K562 (cell line): Measurements from ENCODE around the gene C10orf90. TPM values are rescaled to one million over a fixed set of nuclear protein-coding genes. Genes with fewer than 3 reads are reported as not detected.

ENCODE experiments used
- ATAC-seq: fragments of 200-7000 bp; cut with Tn5 transposase; 3 replicates; pipeline ENCODE4 v1.9.1; 2020; ENCODE audit warnings: moderate library complexity
- BruUV-seq: library from RNA; stranded (reverse); fragments of 400-500 nt; replicated peaks from 2 replicates; lab custom pipeline; 2021; lab: Mats Ljungman, UMichigan
- CTCF ChIA-PET: fragments of 300-600 bp; formaldehyde crosslinking; extraction: SDS; loops from one replicate; lab custom pipeline; 2021; ENCODE audit warnings: low intra/inter-chr PET ratio; lab: Yijun Ruan, JAX
- POLR2A ChIA-PET: fragments of 300-600, 350-650 bp; sonication (Branson Sonifier 250); formaldehyde crosslinking; extraction: SDS; loops from one replicate; lab custom pipeline; 2021; ENCODE audit warnings: antibody characterized with exemption, inconsistent platforms; lab: Yijun Ruan, JAX
- DNase-seq, 4 experiments: peaks; one replicate each; pipeline versions ENCODE4 v3.0.0 to v3.0.0-alpha.2; 2011 to 2018; ENCODE audit warnings: low spot score in 3 of 4, mixed read lengths in 3 of 4; ENCODE audit errors: extremely low read depth in 1 of 4
- FAIRE-seq: peaks from 2 replicates; lab custom pipeline; 2011; peaks lifted over from hg19 to GRCh38; lab: Jason Lieb, UNC
- H2AFZ ChIP-seq: 2 replicates; pipeline ENCODE4 v1.6.0; 2011; ENCODE audit warnings: low read depth, low read length, control low read depth, inconsistent platforms
- H3K27ac ChIP-seq: fragments of 200-600 bp; 3 replicates; pipeline ENCODE4 v1.8.0; 2011; ENCODE audit warnings: low read depth, mild to moderate bottlenecking, control low read depth, inconsistent platforms, low read length, moderate library complexity, mixed read lengths; ENCODE audit errors: extremely low read depth
- H3K27me3 ChIP-seq, 2 experiments: fragments of 300-600 bp in 1 of 2; 2 replicates in 1 of 2; 3 replicates in 1 of 2; pipeline versions ENCODE4 v1.6.0 to v1.8.0; 2011; ENCODE audit warnings: inconsistent platforms in 2 of 2, low read length in 2 of 2, mild to moderate bottlenecking in 1 of 2, mixed read lengths in 1 of 2, moderate library complexity in 1 of 2; ENCODE audit not compliant: control insufficient read depth in 2 of 2, insufficient read depth in 2 of 2
- H3K36me3 ChIP-seq: fragments of 300-600 bp; 3 replicates; pipeline ENCODE4 v1.8.0; 2011; ENCODE audit warnings: mild to moderate bottlenecking, low read length, inconsistent platforms; ENCODE audit not compliant: control insufficient read depth, insufficient read depth
- H3K4me1 ChIP-seq, 2 experiments: fragments of 200-600 bp in 1 of 2; replicated peaks in 1 of 2; 2 replicates in 1 of 2; 3 replicates in 1 of 2; pipeline versions ENCODE4 v1.5.1 to v1.8.0; 2011; ENCODE audit warnings: inconsistent platforms in 2 of 2, low read length in 2 of 2, mild to moderate bottlenecking in 1 of 2, mixed read lengths in 1 of 2, moderate library complexity in 1 of 2; ENCODE audit not compliant: control insufficient read depth in 2 of 2, insufficient read depth in 2 of 2
- H3K4me2 ChIP-seq: 2 replicates; pipeline ENCODE4 v1.6.1; 2011; ENCODE audit warnings: low read length, control low read depth, inconsistent platforms, mixed read lengths; ENCODE audit not compliant: insufficient read depth
- H3K4me3 ChIP-seq: fragments of 200-600 bp; sonication (generic), shearing (Covaris generic); 2 replicates; pipeline ENCODE4 v1.5.1; 2016; ENCODE audit warnings: control low read depth, inconsistent platforms
- H3K79me2 ChIP-seq: fragments of 200-600 bp; 3 replicates; pipeline ENCODE4 v1.8.0; 2011; ENCODE audit warnings: low read length, inconsistent platforms; ENCODE audit not compliant: control insufficient read depth, insufficient read depth
- H3K9ac ChIP-seq, 2 experiments: 2 replicates each; pipeline versions ENCODE4 v1.6.0 to v1.6.1; 2011; ENCODE audit warnings: low read depth in 2 of 2, low read length in 2 of 2, control low read depth in 1 of 2, inconsistent platforms in 1 of 2, mild to moderate bottlenecking in 1 of 2, mixed read lengths in 1 of 2; ENCODE audit not compliant: insufficient read depth in 1 of 2
- H3K9me1 ChIP-seq: one replicate; pipeline ENCODE4 v1.6.0; 2011; ENCODE audit warnings: inconsistent platforms, mild to moderate bottlenecking, low read length, moderate library complexity; ENCODE audit not compliant: control insufficient read depth, insufficient read depth
- H3K9me3 ChIP-seq: replicated peaks from 2 replicates; pipeline ENCODE4 v1.5.1; 2011; ENCODE audit warnings: low read depth, low read length, inconsistent platforms; ENCODE audit not compliant: control insufficient read depth, insufficient read depth
- H4K20me1 ChIP-seq: replicated peaks from 2 replicates; pipeline ENCODE4 v1.6.1; 2011; ENCODE audit warnings: low read length, inconsistent platforms, mixed read lengths; ENCODE audit not compliant: control insufficient read depth, insufficient read depth
- ATF2 ChIP-seq: sonication (generic); formaldehyde crosslinking; IDR thresholded peaks from 2 replicates; pipeline ENCODE4 v1.8.1; 2022; ENCODE audit warnings: missing genetic modification reagents
- HINFP ChIP-seq: fragments of 450-650 bp; conservative IDR thresholded peaks from 2 replicates; pipeline ENCODE4 v1.6.1; 2016; ENCODE audit warnings: missing genetic modification characterization, low read depth, mild to moderate bottlenecking, control low read depth, missing compliant biosample characterization
- HNRNPK ChIP-seq: fragments of 200-400 bp; formaldehyde crosslinking; IDR thresholded peaks from one replicate; pipeline ENCODE4 v1.6.1; 2018; ENCODE audit warnings: mild to moderate bottlenecking, low read depth, low read length; ENCODE audit not compliant: poor library complexity, severe bottlenecking
- MBD2 ChIP-seq: sonication (generic); IDR thresholded peaks from 2 replicates; pipeline ENCODE4 v1.6.1; 2016; ENCODE audit warnings: low read depth, borderline replicate concordance
- PTBP1 ChIP-seq: fragments of 200-400 bp; formaldehyde crosslinking; IDR thresholded peaks from 2 replicates; pipeline ENCODE4 v1.6.1; 2017; ENCODE audit warnings: low read depth, low read length
- RBM14 ChIP-seq: fragments of 200-400 bp; formaldehyde crosslinking; IDR thresholded peaks from 2 replicates; pipeline ENCODE4 v1.6.1; 2018; ENCODE audit warnings: low read depth, mild to moderate bottlenecking, low read length, moderate library complexity, borderline replicate concordance; ENCODE audit not compliant: insufficient read depth
- SMAD4 ChIP-seq: fragments of 250-450 bp; sonication (Bioruptor Pico); conservative IDR thresholded peaks from 2 replicates; pipeline ENCODE4 v1.8.0; 2021; ENCODE audit warnings: inconsistent platforms, mild to moderate bottlenecking, moderate library complexity
- TAF9B ChIP-seq: fragments of 450-650 bp; IDR thresholded peaks from 2 replicates; pipeline ENCODE4 v1.6.1; 2018; ENCODE audit warnings: mild to moderate bottlenecking; ENCODE audit not compliant: partially characterized antibody
- USF2 ChIP-seq: sonication (generic); formaldehyde crosslinking; IDR thresholded peaks from 2 replicates; pipeline ENCODE4 v1.5.0; 2020; ENCODE audit warnings: missing genetic modification reagents
- ZNF3 ChIP-seq: fragments of 250-450 bp; sonication (Bioruptor Pico); IDR thresholded peaks from 2 replicates; pipeline ENCODE4 v1.5.0; 2021; ENCODE audit warnings: mild to moderate bottlenecking, moderate library complexity
- ZNF76 ChIP-seq: fragments of 250-450 bp; sonication (Bioruptor Pico); IDR thresholded peaks from 2 replicates; pipeline ENCODE4 v1.4.0; 2020; ENCODE audit warnings: mild to moderate bottlenecking, moderate library complexity, borderline replicate concordance
- WGBS: fragments of 100-300 bp; shearing (Covaris generic); methylation state at CpG from one replicate; pipeline ENCODE4 v1.1.6; 2016; ENCODE audit warnings: low coverage, mixed read lengths; ENCODE audit not compliant: insufficient coverage; ENCODE audit errors: missing lambda C conversion rate; 5-methylcytosine and 5-hydroxymethylcytosine counted together
- in situ Hi-C: fragments of 300-500 bp; cut with MboI; formaldehyde crosslinking; loops from 4 replicates; pipeline ENCODE4 v1.15.0; 2018; ENCODE audit warnings: inconsistent platforms, mixed read lengths
- intact Hi-C: fragments of 100-400 bp; cut with micrococcal nuclease; formaldehyde crosslinking; loops from 2 replicates; pipeline ENCODE4 v1.14.2; 2022
- polyA plus RNA-seq, 8 experiments: library from polyadenylated mRNA; depleted of rRNA in 4 of 8; stranded (reverse) in 5 of 8; unstranded in 3 of 8; fragments of >200 nt; fragmentation: Nextera tagmentation in 2 of 8; fragmentation: Illumina TruSeq in 1 of 8; extraction: Ambion mirVana in 2 of 8; extraction: Trizol in 1 of 8; gene quantifications; 2 replicates each; pipeline versions ENCODE4 v1.2.1 to v1.2.3, GENCODE V29; 2011 to 2014; ENCODE audit warnings: inconsistent platforms in 1 of 8, missing spikeins in 1 of 8
- total RNA-seq, 7 experiments: library from RNA; depleted of rRNA in 6 of 7; stranded (reverse); fragments of >200 nt in 6 of 7; fragmentation: Illumina TruSeq in 2 of 7; extraction: Trizol in 2 of 7; gene quantifications; 2 replicates each; pipeline versions ENCODE4 v1.2.1 to v1.2.3, GENCODE V29; 2011 to 2021; ENCODE audit warnings: low replicate concordance in 1 of 7

Gene C10orf90
- total and polyA plus RNA-seq, 9 of the 15 experiments (the other 6 are each of a cell fraction or from before 2014, with no cell fraction given) = not detected

- H3K4me2 ChIP-seq = no peak overlapping the region
- ChIA-PET POLR2A (no interaction called here), CTCF (no interaction called here)
- H3K4me3 ChIP-seq = no peak overlapping the region
- no peak for FAIRE-seq
- in situ Hi-C loops (no loop called here), intact Hi-C loops (no loop called here)
- H4K20me1 ChIP-seq = no peaks in the 10 kb centered on the region
- no peaks in the 10 kb centered on the region for H3K4me1 ChIP-seq
- H3K79me2 ChIP-seq = no peaks in the 10 kb centered on the region
- no peak overlapping the region for H2AFZ ChIP-seq
- TF ChIP-seq ZNF76 = no peak
- TF ChIP-seq RBM14 = no peak
- WGBS = 1% methylated on average over 8 of the region's 8 CpGs
- BruUV-seq = no TSS peak
- H3K9ac ChIP-seq = no peak overlapping the region
- no peaks in the 10 kb centered on the region for H3K36me3 ChIP-seq
- no peak for DNase-seq
- no peak for ATAC-seq
- no peaks in the 10 kb centered on the region for H3K27me3 ChIP-seq
- no peaks in the 10 kb centered on the region for H3K9me1 ChIP-seq
- no peaks in the 10 kb centered on the region for H3K9me3 ChIP-seq
- H3K27ac ChIP-seq = no peak overlapping the region
Observed at GRCh38 chr10:126569513-126570244, 100.8 kb downstream of the C10orf90 start.

GRCh38 chr10:126568809-126569385, 101.6 kb downstream of the C10orf90 start:
- no TSS peak for BruUV-seq
- Histone ChIP-seq H3K4me1 (no peaks in the 10 kb centered on the region), H3K9me3 (no peaks in the 10 kb centered on the region), H3K27ac (no peak overlapping the region), H4K20me1 (no peaks in the 10 kb centered on the region), H3K4me2 (no peak overlapping the region), H2AFZ (no peak overlapping the region), H3K27me3 (no peaks in the 10 kb centered on the region), H3K4me3 (no peak overlapping the region), H3K9ac (no peak overlapping the region), H3K79me2 (no peaks in the 10 kb centered on the region), H3K36me3 (no peaks in the 10 kb centered on the region), H3K9me1 (no peaks in the 10 kb centered on the region)
- FAIRE-seq (no peak), DNase-seq (no peak), ATAC-seq (no peak)
- WGBS = 5% methylated on average over 4 of the region's 7 CpGs
- CTCF ChIA-PET = no interaction called here
- intact Hi-C loops = no loop called here
- in situ Hi-C loops = no loop called here
- POLR2A ChIA-PET = no interaction called here
- TF ChIP-seq HINFP (tag) = no peak
- no peak for TF ChIP-seq SMAD4 (CRISPR knock-in tag)
- no peak for TF ChIP-seq MBD2
- TF ChIP-seq TAF9B = no peak
- TF ChIP-seq ATF2 (CRISPR knock-in tag) = no peak
- TF ChIP-seq ZNF3 (CRISPR knock-in tag) = no peak
- no peak for TF ChIP-seq HNRNPK
- no peak for TF ChIP-seq PTBP1
- no peak for TF ChIP-seq USF2 (CRISPR knock-in tag)
